Tibial nerve (tissue), 3 donors: ENCODE data around the gene CYP19A1.

Experiments
- POLR2A ChIP-seq, 2 donors: fragments of 450-650 bp; IDR thresholded peaks; one replicate each; pipeline ENCODE4 v1.6.1; 2017; ENCODE audit warnings: antibody characterized with exemption in 2 of 2, mild to moderate bottlenecking in 2 of 2, moderate library complexity in 2 of 2
- TF ChIP-seq, protein P1 (sequence below), 5 experiments: fragments of 200-600 bp in 3 of 5; fragments of 450-650 bp in 2 of 5; sonication (generic) in 3 of 5; IDR thresholded peaks; one replicate each; pipeline ENCODE4 v1.5.1; 2016 to 2019; ENCODE audit warnings: antibody characterized with exemption in 5 of 5, mild to moderate bottlenecking in 3 of 5, moderate library complexity in 2 of 5

GRCh38 chr15:51198701-51199232 is 139.6 kb downstream of the CYP19A1 start:
- TF ChIP-seq, protein P1, sequence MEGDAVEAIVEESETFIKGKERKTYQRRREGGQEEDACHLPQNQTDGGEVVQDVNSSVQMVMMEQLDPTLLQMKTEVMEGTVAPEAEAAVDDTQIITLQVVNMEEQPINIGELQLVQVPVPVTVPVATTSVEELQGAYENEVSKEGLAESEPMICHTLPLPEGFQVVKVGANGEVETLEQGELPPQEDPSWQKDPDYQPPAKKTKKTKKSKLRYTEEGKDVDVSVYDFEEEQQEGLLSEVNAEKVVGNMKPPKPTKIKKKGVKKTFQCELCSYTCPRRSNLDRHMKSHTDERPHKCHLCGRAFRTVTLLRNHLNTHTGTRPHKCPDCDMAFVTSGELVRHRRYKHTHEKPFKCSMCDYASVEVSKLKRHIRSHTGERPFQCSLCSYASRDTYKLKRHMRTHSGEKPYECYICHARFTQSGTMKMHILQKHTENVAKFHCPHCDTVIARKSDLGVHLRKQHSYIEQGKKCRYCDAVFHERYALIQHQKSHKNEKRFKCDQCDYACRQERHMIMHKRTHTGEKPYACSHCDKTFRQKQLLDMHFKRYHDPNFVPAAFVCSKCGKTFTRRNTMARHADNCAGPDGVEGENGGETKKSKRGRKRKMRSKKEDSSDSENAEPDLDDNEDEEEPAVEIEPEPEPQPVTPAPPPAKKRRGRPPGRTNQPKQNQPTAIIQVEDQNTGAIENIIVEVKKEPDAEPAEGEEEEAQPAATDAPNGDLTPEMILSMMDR (IDR thresholded peaks at IDR 0.05), result no peak
- no peak for TF ChIP-seq POLR2A (IDR thresholded peaks at IDR 0.05)
